NCI-H526 treated with DMSO at 0.1 percent for 48 hours (cell line): ENCODE measurements around the gene MYH15.
"Not testable (repeated sequence)": the region's sequence is repeated elsewhere in the genome, so short reads cannot be mapped to it uniquely, and the experiment has no call there.

Experiments
- DNase-seq: peaks from one replicate; lab custom pipeline; 2025; lab: John Stamatoyannopoulos, UW

MYH15 gene

DNA sequence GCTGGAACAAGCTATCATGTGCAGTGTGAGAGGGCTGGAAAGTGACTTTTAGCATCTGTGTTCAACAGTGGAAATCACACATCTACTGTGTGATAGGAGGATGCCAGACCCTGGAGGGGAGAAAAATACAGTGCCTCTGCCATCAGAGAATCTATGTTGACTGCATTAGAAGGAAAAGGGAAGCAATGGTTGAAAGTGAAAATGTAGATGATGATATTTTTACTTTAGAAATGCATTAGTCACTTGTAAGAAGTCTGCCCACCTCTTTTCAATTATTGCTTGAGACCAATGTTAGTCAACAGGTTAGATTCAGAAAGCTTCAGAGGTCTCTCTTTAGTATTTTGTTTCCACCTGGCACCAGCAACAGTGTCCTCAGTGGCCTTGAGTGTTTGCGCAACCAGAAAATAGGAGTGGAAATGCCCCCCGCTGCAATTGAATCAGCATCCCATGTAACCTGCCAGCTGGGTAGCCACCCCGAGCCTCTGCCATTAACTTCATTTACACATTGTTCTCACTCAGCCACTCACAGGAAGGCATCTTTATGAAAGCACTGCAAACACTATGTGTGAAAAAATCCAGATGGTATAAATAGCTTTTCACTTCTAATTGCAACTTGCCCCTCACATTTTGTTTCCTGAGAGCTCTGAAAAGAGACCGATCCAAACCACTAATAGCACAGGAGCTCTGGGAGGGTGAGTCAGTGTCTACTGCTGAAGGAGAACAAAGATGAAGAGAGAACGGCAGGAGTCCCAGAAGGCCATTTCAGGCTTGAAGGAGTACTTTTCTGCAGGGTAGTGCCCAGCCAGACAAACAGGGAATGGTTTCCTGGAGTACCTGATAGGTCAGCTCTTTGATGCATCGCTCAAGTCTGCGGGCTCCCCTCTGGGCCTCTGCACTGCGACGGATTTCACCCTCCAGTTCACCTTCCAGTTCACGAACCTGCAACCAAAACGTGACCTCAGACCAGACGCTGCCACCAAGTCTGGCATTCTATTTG is 122.0 kb downstream of the MYH15 start:
- no peak for DNase-seq

DNA sequence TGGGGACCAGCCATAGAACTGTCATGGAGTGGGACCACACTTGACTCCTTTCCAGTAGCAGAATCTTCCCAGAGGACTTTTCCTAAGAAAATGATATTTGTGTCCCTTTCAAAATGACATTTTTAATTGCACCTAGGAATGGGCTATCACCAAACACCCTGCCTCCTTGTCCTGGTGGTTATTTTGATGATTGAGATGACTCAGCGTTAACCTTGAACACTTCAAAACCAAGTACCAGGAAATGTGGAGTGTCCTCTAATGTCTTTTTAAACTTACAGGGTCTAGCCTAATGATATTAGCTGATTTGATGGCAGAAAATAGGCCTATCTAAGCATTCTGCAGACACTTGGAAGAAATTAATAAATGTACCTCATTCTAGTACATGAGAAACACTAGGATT is 123.3 kb downstream of the MYH15 start:
- no peak for DNase-seq

DNA sequence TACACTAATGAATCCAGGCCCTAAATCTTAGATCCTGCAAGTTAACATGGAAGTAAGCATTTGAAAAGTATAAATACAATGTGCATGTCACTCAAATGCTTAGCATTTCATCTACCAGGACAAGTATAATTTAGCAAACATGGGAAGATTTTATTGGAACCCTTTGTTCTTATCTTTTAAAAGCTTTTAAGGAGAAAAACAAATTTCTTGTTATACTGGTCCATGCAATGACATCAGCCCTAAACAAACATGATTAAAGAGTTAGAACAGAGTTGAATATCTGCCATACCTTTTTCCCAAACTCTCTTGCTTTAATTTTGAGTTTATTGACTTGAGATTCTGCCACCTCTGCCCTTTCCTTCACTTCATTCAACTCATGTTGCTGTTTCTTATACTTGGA is 127.1 kb downstream of the MYH15 start:
- DNase-seq: no peak

DNA sequence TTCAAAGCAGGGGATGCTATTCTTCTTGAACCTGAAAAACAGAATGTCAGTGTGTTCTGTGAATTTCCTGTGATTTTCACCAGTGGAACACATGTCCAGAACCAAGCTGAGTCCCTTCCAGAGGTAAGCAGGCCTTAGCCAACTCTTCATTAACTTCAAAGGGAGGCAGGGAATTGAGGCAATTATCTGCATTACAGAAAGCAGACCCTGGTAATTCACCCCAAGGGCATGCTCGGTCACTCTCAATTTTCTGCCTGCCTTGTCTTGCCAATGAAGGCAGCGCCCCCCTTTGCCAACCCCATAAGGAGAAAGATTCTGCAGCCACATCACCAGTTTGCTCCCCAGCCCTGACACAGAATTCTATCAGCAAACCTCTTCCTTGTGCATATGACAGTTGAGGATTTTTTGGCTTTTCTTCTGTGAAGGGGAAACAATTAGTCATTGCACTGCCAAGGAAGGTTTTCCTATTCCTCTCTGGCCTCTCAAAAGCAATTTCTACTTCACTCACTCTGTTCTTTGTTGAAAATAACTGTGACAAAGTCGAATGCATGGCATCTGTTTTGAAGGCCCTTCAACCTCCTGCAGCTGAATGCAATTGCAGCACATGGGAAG is 128.8 kb downstream of the MYH15 start:
- DNase-seq: no peak

DNA sequence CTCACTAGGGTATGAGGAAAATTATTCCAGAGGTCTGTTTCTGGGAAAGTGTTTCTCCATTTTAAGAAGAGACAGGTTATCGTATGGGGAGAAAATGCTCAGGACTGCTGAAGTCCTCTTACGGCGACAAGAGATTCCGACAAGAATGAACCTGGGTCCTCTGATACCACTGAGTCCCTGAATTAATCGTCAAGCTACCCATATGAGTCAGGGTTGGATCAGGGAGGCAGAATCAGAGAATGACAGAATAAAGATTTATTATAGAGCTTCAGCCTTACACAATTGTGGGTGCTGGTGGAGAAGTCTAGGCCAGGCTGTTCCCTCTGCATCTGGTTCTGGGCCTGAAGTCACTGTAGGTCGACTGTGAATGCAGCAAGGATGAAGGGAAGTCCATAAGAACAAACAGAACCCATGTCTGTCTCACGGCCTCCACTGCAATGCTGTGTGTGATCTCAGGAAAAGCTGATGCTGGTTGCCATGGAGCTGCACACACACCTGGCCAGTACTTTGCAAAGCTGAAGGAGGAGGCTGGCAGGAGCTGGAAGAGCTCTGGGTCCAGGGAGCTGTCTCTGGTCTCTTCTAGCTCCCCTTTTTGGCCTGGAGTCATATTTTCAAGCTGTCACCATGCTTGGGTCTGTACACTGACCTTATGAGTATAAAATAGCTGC is 130.1 kb downstream of the MYH15 start:
- DNase-seq: no peak

DNA sequence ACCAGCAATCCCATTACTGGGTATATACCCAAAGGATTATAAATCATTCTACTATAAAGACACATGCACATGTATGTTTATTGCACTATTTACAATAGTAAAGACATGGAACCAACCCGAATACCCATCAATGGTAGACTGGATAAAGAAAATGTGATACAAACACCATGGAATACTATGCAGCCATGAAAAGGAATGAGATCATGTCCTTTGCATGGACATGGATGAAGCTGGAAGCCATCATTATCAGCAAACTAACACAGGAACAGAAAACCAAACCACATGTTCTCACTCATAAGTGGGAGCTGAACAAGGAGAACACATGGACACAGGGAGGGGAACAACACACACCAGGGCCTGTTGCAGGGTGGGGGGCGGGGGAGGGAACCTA is 131.4 kb downstream of the MYH15 start:
- not testable (repeated sequence) for DNase-seq

DNA sequence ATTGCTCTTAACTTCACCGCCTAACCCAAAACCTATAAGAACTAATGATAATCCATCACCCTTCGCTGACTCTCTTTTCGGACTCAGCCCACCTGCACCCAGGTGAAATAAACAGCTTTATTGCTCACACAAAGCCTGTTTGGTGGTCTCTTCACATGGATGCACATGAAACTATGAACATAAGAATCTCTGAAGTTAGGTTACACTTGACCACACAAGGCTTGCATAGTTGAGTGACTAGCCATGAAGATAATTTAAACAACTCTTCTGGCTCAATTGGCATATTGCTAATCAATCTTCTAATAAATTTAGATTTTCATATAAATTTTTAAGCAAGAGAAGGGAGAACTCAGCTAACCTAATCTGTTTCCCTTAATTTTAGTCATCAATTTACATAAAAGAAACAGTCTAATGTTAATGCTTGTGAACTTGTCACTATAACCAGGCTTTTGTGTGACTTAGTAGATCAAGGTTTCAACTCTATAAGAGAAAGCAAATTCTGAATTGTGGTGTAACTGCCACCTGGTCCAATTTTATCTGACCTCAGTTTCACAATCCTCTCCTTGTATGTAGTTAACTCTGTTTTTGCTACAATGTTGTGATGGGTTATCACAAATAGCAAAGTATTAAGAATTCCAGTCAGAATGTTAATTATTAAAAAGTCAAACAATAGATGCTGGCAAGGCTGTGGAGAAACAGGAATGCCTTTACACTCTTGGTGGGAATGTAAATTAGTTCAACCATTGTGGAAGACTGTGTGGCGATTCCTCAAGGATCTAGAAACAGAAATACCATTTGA is 132.0 kb downstream of the MYH15 start:
- DNase-seq: no peak

DNA sequence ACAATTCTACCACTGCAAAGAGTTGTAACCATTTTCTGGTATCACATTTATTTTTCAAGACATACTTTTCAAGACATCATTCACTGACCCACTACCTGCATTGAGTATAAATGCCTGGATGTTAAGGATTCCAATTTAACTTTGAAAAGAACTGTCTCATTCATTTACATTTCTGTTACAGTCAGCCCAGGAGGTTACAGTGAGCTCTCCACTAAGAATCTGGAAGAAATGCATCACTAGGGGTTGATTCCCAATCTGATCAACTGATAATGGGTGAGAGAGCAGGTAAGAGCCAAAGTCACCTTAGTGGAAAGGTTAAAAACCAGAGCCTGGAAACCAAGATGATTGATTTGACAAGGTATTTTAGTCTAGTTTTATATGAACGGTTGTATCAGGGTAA is 133.0 kb downstream of the MYH15 start:
- DNase-seq: no peak

DNA sequence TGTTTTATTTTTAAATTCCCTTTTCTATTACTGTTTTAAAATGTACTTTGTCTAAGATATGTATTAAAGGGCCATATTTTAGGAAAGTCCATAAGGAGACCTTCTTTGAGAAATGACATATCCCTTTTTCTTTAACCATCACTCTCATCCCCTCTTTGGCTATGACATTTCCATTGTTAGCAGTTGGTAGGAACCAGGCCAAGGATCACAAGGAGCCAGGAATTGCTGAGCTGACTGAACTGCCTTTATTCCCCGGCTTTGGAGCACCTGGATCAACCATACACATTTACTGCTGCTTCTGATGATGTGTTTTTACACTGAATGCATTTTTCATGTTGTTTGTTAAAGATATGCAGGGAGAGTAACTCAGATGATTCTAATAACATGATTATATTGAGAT is 134.4 kb downstream of the MYH15 start:
- no peak for DNase-seq

DNA sequence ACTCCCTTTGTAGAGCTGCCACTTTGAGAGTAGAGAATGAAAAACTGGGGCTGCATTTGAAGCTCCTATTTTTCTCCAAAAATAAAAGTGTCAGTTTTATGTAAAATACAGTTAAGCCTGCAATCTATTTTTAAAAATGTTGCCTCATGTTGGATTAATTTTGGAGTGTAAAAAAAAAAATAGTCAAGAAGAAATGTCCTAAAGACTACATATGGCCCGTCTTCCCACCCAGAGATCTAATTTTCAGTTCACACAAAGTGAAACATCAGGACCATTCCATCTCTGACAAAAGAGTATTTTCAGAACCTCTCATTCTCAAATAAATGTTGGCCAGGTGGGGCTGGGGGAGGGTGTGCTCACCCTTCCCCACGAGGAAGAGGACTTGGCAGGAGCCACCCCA is 151.4 kb downstream of the MYH15 start:
- no peak for DNase-seq

DNA sequence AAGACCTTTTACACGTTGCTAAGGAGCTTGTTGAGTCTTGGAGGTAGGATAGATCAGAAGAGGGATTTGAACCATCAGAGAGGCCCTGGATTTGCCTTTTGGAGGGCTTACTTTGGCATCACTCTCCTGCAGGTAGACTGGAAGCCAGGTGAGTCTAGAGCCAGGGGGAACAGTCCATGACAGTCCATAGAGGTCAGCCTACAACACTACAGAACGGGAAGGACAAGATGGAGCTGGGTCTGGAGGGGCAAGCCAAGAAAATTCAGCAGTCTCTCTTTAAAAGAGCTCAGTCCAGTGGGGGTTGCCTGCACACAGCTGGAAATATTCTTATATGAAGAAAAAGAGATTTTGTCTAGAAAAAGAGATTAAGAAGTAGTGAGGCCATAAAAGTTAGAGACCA is 153.4 kb downstream of the MYH15 start:
- no peak for DNase-seq

DNA sequence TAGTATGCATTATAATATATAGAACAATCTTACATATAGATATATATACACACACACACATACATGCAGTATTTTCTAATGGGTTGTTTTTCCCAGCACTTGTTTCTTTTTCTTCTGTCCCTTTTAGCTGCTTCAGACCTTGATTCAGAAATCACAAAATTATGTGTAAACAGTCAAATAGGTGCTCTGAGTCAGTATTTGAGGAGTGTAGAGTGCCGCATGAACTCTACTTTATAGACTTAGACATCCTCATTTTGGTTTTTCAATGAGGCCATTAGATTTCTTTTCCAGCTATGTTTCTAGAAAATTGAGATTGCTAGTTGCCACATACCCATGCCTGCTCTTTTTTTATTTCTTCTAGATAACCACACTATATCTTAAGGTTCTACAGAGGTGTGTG is 155.8 kb downstream of the MYH15 start:
- no peak for DNase-seq

DNA sequence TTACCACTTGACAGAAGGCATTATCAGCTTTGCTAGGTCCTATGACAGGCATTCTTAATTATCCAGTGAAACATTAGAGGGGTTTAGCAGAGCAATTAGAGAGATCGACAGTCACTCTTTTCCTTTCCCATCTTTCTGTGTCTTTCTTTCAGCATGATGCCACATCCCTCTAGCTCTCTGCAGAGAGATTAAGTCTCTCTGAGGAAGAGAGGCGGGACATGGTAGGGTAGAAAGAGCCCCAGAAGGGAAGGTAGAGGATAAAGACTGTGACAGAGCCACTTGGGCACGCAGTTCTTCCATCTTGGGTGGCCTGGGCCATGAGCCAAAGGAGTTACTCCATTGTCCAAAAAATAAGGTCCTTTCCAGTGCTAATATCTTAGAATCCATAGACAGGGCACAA is 158.2 kb downstream of the MYH15 start:
- no peak for DNase-seq

DNA sequence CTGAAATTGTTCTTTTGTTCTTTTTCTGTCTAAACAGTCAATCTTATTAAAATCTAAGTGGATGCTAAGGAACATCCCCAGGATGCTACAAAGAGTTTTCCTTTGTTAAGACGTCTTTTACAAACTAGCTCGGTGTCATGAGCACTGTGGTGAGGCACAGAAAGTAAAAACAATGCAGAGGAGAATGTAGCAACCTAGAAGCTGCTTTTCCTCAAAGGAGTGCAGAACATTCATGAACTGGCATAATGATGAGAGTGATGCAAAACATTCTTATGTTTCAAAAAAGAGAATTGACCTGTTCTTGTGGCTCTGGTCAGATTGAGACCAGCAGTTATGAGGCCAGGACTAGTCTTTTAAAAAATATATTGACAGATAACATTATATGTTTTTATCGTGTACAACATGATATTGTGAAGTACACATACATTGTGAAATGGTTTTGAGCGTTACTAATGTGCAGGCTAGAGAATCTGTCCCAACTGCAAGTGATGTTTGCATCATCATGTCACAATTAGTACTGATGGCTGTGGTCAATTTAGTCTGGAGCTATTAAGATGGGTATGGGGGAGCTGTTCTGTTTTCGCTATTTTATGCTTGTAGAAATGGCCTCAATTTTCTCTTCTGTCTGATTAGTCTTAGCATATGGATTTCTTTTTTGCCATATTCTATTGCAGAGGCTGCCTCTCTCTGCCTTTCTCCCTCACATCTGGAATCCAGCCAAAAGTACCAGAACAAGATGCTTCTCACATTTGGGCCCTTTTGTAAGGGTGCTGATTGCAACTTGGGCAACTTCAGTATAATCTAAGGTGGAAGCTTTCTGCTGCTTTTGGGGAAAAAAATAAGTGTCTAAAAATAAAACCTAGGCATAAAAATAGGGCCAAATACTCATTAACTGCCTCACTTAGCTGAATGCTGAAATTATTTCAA is 163.8 kb downstream of the MYH15 start:
- no peak for DNase-seq

DNA sequence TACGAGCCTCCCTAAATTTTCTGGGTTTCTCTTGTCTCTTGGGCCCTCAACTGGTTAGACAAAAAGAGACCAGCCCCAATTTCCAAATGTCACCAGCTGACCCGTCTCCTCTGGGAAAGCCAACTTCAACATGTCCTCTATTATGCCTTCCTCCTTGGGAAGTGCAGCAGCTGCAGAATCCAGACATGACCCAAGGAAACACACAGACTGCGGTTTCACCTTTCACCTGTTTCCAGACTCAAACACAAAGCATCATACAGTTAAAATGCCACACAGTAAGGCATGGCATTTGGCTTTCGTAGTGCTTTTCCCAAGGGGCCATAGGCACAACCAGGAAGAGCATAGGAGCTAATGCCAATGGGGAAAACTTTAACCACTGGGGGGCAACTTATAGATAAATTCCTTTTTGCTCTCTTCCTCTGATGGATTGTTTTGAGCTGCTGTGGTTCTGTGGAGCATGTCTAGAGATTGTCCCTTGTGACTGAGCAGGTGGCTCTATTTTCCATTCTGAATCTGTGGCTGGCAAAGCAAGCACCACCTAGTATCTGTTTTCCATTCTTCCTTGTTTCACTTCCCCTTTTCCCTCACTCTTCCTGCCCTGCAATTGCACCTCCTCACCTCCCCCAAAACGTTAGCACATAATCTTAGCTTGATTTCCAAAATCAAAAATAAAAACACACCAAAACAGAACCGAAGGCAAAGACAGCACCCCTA is 164.7 kb downstream of the MYH15 start:
- no peak for DNase-seq

DNA sequence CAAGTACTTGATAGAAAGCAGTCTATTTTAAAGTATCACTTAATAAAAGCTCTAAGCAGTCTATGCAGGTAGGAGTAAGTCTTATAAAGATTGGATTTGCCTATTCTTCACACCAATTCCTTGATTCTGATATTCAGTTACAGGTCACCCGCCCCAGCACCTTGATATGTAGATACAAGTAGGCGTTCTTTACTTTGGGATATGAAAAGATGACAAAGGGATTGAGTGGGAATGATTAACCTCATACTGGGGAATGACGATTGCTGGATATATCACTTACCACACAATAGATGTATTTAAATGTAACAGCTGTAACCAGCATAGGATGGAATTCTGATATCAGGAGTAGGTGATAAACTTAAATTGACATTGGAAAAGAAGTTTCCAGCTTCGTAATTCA is 166.9 kb downstream of the MYH15 start:
- DNase-seq: no peak

DNA sequence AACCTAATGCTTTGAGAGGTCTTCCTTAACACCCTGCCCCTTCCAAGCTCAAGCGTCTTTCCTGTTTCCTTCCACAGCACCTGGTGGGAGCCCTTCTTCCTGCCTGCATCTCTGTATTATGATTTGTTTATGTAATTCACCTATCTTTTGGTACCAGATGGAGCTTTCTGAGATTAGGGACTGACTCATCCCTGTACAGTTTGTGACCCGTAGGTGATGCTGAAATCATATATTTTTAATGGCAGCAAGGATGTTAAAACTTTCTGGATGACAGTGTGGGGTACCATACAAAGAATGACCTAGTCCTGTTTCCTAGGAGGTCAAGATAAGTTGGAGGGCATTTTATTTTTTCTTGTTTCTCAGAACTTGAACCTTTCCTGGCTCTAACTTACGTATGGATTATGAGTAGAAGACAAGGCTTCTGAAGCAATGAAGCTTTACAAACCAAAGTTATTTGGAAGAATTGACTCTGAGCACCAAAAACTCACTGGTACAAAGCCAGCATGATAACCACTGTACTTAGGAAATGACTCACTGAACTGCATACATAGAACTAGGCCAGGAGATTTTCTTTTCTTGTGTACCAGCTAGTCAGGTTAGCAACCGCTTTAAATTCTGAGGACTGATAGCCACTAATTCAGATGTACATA is 167.4 kb downstream of the MYH15 start:
- no peak for DNase-seq

DNA sequence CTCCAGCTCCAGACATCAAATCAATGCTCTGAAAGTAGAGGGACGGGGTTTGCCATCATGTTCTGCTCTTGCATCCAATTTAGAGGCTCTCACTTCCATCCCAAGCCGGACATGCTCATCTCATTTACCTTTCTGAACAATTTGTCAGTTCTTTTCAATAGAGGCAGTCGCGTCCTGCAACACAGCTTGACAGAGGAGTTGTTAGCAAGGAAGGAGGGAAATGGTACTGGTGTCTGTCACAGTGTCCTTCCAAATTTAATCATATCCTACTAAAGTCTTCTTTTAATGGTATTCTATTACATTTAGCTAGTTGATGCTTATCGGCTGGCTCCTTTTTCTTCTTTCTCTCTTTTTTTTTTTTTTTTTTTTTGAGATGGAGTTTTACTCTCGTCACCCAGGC is 168.5 kb downstream of the MYH15 start:
- DNase-seq: no peak

DNA sequence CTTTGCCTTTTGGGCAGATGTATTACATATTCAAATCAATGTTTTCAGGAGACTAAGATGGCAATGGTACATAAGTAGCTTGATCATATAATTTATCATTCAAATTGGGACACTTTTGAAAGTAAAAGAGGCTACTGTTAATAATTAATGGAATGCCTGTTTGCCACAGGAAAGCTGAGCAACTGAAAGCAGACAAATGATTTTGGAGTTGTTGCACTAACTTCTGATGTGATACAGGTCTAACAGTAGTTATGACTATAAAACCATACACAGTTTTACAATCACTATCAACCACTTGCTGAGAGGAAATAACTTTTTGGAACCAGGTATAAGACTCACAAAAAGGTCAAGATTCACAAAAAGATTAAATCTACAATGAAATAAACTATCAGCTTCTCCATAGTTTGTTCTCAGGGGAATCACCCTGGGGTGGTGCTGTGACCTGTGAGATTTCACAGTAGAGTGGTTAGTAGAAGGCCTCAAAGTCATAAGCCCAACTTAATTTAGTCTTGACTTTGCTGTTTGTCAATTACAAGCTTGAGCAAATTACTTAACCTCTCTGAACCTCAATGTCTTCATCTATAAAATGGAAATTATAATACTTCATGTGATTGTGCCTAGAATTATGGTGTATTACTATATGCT is 171.4 kb downstream of the MYH15 start:
- DNase-seq: no peak
